ENCODE data around the gene UGT1A10.

UGT1A10 gene

GRCh38 chr2:233656443-233656842, 20.2 kb downstream of the UGT1A10 start:
- no peak for DNase-seq

- no peak for DNase-seq
Measured at GRCh38 chr2:233658610-233659009, 22.4 kb downstream of the UGT1A10 start.

- DNase-seq, result no peak
Measured at GRCh38 chr2:233663911-233664310, 27.7 kb downstream of the UGT1A10 start.

- no peak for DNase-seq
Measured at GRCh38 chr2:233668605-233669260, 32.5 kb downstream of the UGT1A10 start.

- DNase-seq, result no peak
Measured at GRCh38 chr2:233671290-233672161, 35.3 kb downstream of the UGT1A10 start, which contains the start of gene UGT1A9. Gene UGT1A9 (plus strand): TSS chr2:233671898. CDS start chr2:233671935, 37 bp downstream.

GRCh38 chr2:233672886-233673285, 36.6 kb downstream of the UGT1A10 start:
- DNase-seq, result no peak

- DNase-seq, result no peak
Measured at GRCh38 chr2:233673896-233674295, 37.6 kb downstream of the UGT1A10 start.

GRCh38 chr2:233674314-233674713, 38.1 kb downstream of the UGT1A10 start:
- no peak for DNase-seq

GRCh38 chr2:233674995-233675394, 38.7 kb downstream of the UGT1A10 start:
- DNase-seq, result no peak

- no peak for DNase-seq
Measured at GRCh38 chr2:233676046-233676445, 39.8 kb downstream of the UGT1A10 start.

- no peak for DNase-seq
Measured at GRCh38 chr2:233679196-233679595, 42.9 kb downstream of the UGT1A10 start.

- DNase-seq, result no peak
Measured at GRCh38 chr2:233680361-233681045, 44.3 kb downstream of the UGT1A10 start.

GRCh38 chr2:233681521-233682099, 45.4 kb downstream of the UGT1A10 start, which contains the start of gene UGT1A7:
Gene UGT1A7 (plus strand): TSS chr2:233681901. CDS start chr2:233681938, 37 bp downstream.
- DNase-seq, result no peak

GRCh38 chr2:233684640-233685039, 48.4 kb downstream of the UGT1A10 start:
- DNase-seq, result no peak

- no peak for DNase-seq
Measured at GRCh38 chr2:233686928-233687327, 50.7 kb downstream of the UGT1A10 start.

GRCh38 chr2:233688341-233688740, 52.1 kb downstream of the UGT1A10 start:
- no peak for DNase-seq

GRCh38 chr2:233689031-233689430, 52.8 kb downstream of the UGT1A10 start:
- DNase-seq, result no peak

GRCh38 chr2:233689501-233689900, 53.3 kb downstream of the UGT1A10 start:
- no peak for DNase-seq

GRCh38 chr2:233690444-233690843, 54.2 kb downstream of the UGT1A10 start:
- DNase-seq, result no peak

GRCh38 chr2:233691443-233692433, 55.5 kb downstream of the UGT1A10 start:
- no peak for DNase-seq

- no peak for DNase-seq
Measured at GRCh38 chr2:233692648-233693047, 56.4 kb downstream of the UGT1A10 start, which contains the start of gene UGT1A6. Gene UGT1A6 (plus strand): TSS chr2:233692890. CDS start chr2:233693005, 115 bp downstream.

- DNase-seq, result no peak
Measured at GRCh38 chr2:233693963-233694362, 57.7 kb downstream of the UGT1A10 start.

Measured in NCI-H1092 treated with DMSO at 0.1 percent for 48 hours (cell line).